Stimulated activated memory B cell treated with anti-CD40 and anti-IgM and Interleukin-4, amounts not matched to agents 10 μg/mL and 1 μg/mL and 100 μg/mL, for 72 hours (primary cell): Measurements from ENCODE around the gene TAAR5.
"Not testable (repeated sequence)": the region's sequence is repeated elsewhere in the genome, so short reads cannot be mapped to it uniquely, and the experiment has no call there.

Experiments used
- ATAC-seq: fragments of 150-1000 bp; cut with Tn5 transposase; 2 replicates; pipeline ENCODE4 v1.10.0; 2021
- H3K27ac Mint-ChIP-seq: one replicate; pipeline ENCODE4 v1.8.0; 2022; ENCODE audit warnings: mild to moderate bottlenecking, mixed read lengths
- H3K27me3 Mint-ChIP-seq: one replicate; pipeline ENCODE4 v1.8.0; 2022; ENCODE audit warnings: mixed read lengths
- H3K36me3 Mint-ChIP-seq: one replicate; pipeline ENCODE4 v1.8.0; 2022; ENCODE audit warnings: mixed read lengths
- H3K4me1 Mint-ChIP-seq: one replicate; pipeline ENCODE4 v1.8.0; 2022; ENCODE audit warnings: mixed read lengths
- H3K4me3 Mint-ChIP-seq: one replicate; pipeline ENCODE4 v1.8.0; 2022; ENCODE audit warnings: mild to moderate bottlenecking, moderate library complexity, mixed read lengths
- H3K9me3 Mint-ChIP-seq: one replicate; pipeline ENCODE4 v1.8.0; 2022; ENCODE audit warnings: mixed read lengths

The TAAR5 gene

GRCh38 chr6:132589454-132589853 is at the start of gene TAAR5:
TAAR5 (minus strand) TSS chr6:132589741; CDS start chr6:132589686, 55 bp downstream.
- Mint-ChIP-seq H3K27ac (no peak within 1 kb of the TSS), H3K9me3 (no peaks in the 10 kb centered on the region), H3K36me3 (no peaks in the 10 kb centered on the region), H3K27me3 (peaks cover 28% of the 10 kb centered on the region), H3K4me3 (no peak within 1 kb of the TSS), H3K4me1 (peaks cover 7% of the 10 kb centered on the region)
- peak; percentile 43 for ATAC-seq

- peaks cover 19% of the 10 kb centered on the region for H3K4me1 Mint-ChIP-seq
- H3K36me3 Mint-ChIP-seq, H3K27ac Mint-ChIP-seq, H3K9me3 Mint-ChIP-seq, H3K4me3 Mint-ChIP-seq, ATAC-seq: not testable (repeated sequence)
- H3K27me3 Mint-ChIP-seq: peaks cover 50% of the 10 kb centered on the region
These were observed 47.6 kb upstream of the TAAR5 start for GRCh38 chr6:132637135-132637534.

- H3K36me3 Mint-ChIP-seq, H3K27ac Mint-ChIP-seq, ATAC-seq: not testable (repeated sequence)
These were observed 46.4 kb upstream of the TAAR5 start for GRCh38 chr6:132635906-132636305.

GRCh38 chr6:132635288-132635687 is 45.7 kb upstream of the TAAR5 start:
- H3K36me3 Mint-ChIP-seq, H3K9me3 Mint-ChIP-seq, ATAC-seq, H3K27ac Mint-ChIP-seq, H3K4me3 Mint-ChIP-seq: not testable (repeated sequence)
- H3K4me1 Mint-ChIP-seq: peaks cover 19% of the 10 kb centered on the region
- H3K27me3 Mint-ChIP-seq: peaks cover 50% of the 10 kb centered on the region

More at GRCh38 chr6:132635906-132636305, 46.4 kb upstream of the TAAR5 start:
- peaks cover 50% of the 10 kb centered on the region for H3K27me3 Mint-ChIP-seq
- H3K4me1 Mint-ChIP-seq: peaks cover 19% of the 10 kb centered on the region
- H3K9me3 Mint-ChIP-seq, H3K4me3 Mint-ChIP-seq: not testable (repeated sequence)

GRCh38 chr6:132634796-132635195 is 45.3 kb upstream of the TAAR5 start:
- no peak for ATAC-seq
- Mint-ChIP-seq H3K27me3 (peaks cover 51% of the 10 kb centered on the region), H3K9me3 (no peaks in the 10 kb centered on the region), H3K36me3 (no peaks in the 10 kb centered on the region), H3K4me1 (peaks cover 19% of the 10 kb centered on the region), H3K27ac (no peak overlapping the region), H3K4me3 (no peak overlapping the region)

GRCh38 chr6:132633362-132633761 is 43.8 kb upstream of the TAAR5 start:
- Mint-ChIP-seq H3K27ac (no peak overlapping the region), H3K27me3 (peaks cover 58% of the 10 kb centered on the region), H3K4me3 (no peak overlapping the region), H3K36me3 (no peaks in the 10 kb centered on the region), H3K9me3 (no peaks in the 10 kb centered on the region), H3K4me1 (peaks cover 6% of the 10 kb centered on the region)
- ATAC-seq: no peak

- Mint-ChIP-seq H3K4me3 (no peak within 1 kb of the TSS), H3K9me3 (peaks cover 9% of the 10 kb centered on the region), H3K27me3 (peaks cover 37% of the 10 kb centered on the region), H3K4me1 (no peaks in the 10 kb centered on the region), H3K36me3 (no peaks in the 10 kb centered on the region), H3K27ac (no peak within 1 kb of the TSS)
- no peak for ATAC-seq
These were observed 34.6 kb upstream of the TAAR5 start, which contains the start of gene TAAR2 for GRCh38 chr6:132624175-132624574. TAAR2 (minus strand) TSS chr6:132624275; CDS start chr6:132624275, 0 bp downstream.

GRCh38 chr6:132623106-132623845 is 33.7 kb upstream of the TAAR5 start:
- Mint-ChIP-seq H3K9me3 (peaks cover 9% of the 10 kb centered on the region), H3K27ac (no peak overlapping the region), H3K4me3 (no peak overlapping the region), H3K36me3 (no peaks in the 10 kb centered on the region), H3K4me1 (no peaks in the 10 kb centered on the region), H3K27me3 (peaks cover 28% of the 10 kb centered on the region)
- no peak for ATAC-seq

- no peaks in the 10 kb centered on the region for H3K27me3 Mint-ChIP-seq
- no peaks in the 10 kb centered on the region for H3K36me3 Mint-ChIP-seq
- peaks cover 16% of the 10 kb centered on the region for H3K4me1 Mint-ChIP-seq
- no peaks in the 10 kb centered on the region for H3K9me3 Mint-ChIP-seq
- no peak for ATAC-seq
- no peak overlapping the region for H3K27ac Mint-ChIP-seq
- H3K4me3 Mint-ChIP-seq: no peak overlapping the region
These were observed 27.1 kb upstream of the TAAR5 start for GRCh38 chr6:132616677-132617076.

- Mint-ChIP-seq H3K4me3 (peak overlapping the region; percentile 72), H3K9me3 (no peaks in the 10 kb centered on the region), H3K4me1 (peaks cover 16% of the 10 kb centered on the region), H3K27me3 (no peaks in the 10 kb centered on the region), H3K27ac (peak overlapping the region; percentile 72), H3K36me3 (no peaks in the 10 kb centered on the region)
- no peak for ATAC-seq
These were observed 25.0 kb upstream of the TAAR5 start for GRCh38 chr6:132614554-132614953.

- Mint-ChIP-seq H3K9me3 (no peaks in the 10 kb centered on the region), H3K36me3 (no peaks in the 10 kb centered on the region), H3K4me3 (no peak overlapping the region), H3K27ac (no peak overlapping the region), H3K4me1 (peaks cover 16% of the 10 kb centered on the region), H3K27me3 (no peaks in the 10 kb centered on the region)
- ATAC-seq: no peak
These were observed 23.0 kb upstream of the TAAR5 start for GRCh38 chr6:132612449-132613108.

- Mint-ChIP-seq H3K27ac (no peak overlapping the region), H3K36me3 (no peaks in the 10 kb centered on the region), H3K9me3 (no peaks in the 10 kb centered on the region), H3K27me3 (no peaks in the 10 kb centered on the region), H3K4me3 (no peak overlapping the region), H3K4me1 (peaks cover 12% of the 10 kb centered on the region)
- ATAC-seq: no peak
These were observed 22.1 kb upstream of the TAAR5 start for GRCh38 chr6:132611616-132612015.

- Mint-ChIP-seq H3K4me1 (peaks cover 7% of the 10 kb centered on the region), H3K27ac (no peak overlapping the region)
These were observed 18.1 kb upstream of the TAAR5 start for GRCh38 chr6:132607544-132608233.

GRCh38 chr6:132604635-132605152 is 15.2 kb upstream of the TAAR5 start:
- no peak for ATAC-seq
- H3K27me3 Mint-ChIP-seq: peaks cover 7% of the 10 kb centered on the region
- no peaks in the 10 kb centered on the region for H3K9me3 Mint-ChIP-seq
- no peaks in the 10 kb centered on the region for H3K36me3 Mint-ChIP-seq
- H3K27ac Mint-ChIP-seq: no peak overlapping the region
- no peaks in the 10 kb centered on the region for H3K4me1 Mint-ChIP-seq
- no peak overlapping the region for H3K4me3 Mint-ChIP-seq

More at GRCh38 chr6:132607544-132608233, 18.1 kb upstream of the TAAR5 start:
- ATAC-seq: no peak
- Mint-ChIP-seq H3K27me3 (no peaks in the 10 kb centered on the region), H3K36me3 (no peaks in the 10 kb centered on the region), H3K4me3 (no peak overlapping the region), H3K9me3 (no peaks in the 10 kb centered on the region)

- H3K9me3 Mint-ChIP-seq, H3K4me3 Mint-ChIP-seq, H3K27ac Mint-ChIP-seq, H3K36me3 Mint-ChIP-seq, ATAC-seq, H3K4me1 Mint-ChIP-seq: not testable (repeated sequence)
- H3K27me3 Mint-ChIP-seq: peaks cover 24% of the 10 kb centered on the region
These were observed 11.4 kb upstream of the TAAR5 start for GRCh38 chr6:132600900-132601299.
